Thyroid gland (tissue), 4 donors: Measurements from ENCODE around the gene GNG7.
A peak's percentile ranks its signal among the peaks of the same experiment; 100 is the strongest.

Experiments
- POLR2A ChIP-seq, 2 donors: fragments of 450-650 bp; IDR thresholded peaks; one replicate each; pipeline ENCODE4 v1.6.1; 2017; ENCODE audit warnings: antibody characterized with exemption in 2 of 2, mild to moderate bottlenecking in 2 of 2, moderate library complexity in 1 of 2
- TF ChIP-seq, protein P1 (sequence below), 6 experiments: fragments of 200-600 bp in 3 of 6; fragments of 450-650 bp in 3 of 6; sonication (generic) in 3 of 6; IDR thresholded peaks; one replicate each; pipeline ENCODE4 v1.5.1; 2016 to 2019; ENCODE audit warnings: antibody characterized with exemption in 6 of 6, mild to moderate bottlenecking in 2 of 6, inconsistent platforms in 1 of 6, moderate library complexity in 1 of 6

DNA sequence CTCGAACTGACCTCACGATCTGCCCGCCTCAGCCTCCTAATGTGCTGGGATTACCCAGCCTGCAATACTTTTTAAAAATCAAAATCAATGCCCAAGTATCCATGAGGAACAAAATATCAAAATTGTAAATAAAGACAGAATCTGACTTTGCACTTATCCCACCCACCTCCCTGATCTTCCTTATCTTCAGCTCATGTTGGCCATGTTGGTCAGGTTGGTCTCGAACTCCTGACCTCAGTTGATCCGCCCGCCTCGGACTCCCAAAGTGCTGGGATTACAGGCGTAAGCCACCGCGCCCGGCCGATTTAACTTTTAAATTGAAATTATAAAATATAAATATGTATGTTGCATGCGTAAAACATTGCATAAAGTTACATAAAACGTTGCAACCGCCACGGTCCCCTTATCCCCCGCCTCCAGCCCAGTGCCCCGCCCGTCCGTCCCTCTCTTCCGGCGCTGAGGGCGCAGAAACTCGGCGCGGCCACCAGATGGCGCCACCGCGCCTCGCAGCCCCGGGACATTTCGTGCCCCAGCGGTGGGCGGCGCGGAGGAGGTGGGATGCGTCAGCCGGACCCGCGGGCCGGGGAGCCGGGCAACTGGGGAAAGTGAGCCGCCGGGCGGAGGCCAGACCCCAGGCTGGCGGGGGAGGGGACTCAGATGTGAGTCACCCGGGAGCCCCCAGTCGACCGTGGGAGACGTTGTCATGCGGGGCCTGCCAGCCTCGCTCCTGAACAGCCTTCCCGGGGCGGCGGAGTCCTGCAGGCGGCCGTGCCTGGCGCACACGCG is 228.1 kb downstream of the GNG7 start:
- no peak for TF ChIP-seq POLR2A (IDR thresholded peaks at IDR 0.05)
- TF ChIP-seq, protein P1, sequence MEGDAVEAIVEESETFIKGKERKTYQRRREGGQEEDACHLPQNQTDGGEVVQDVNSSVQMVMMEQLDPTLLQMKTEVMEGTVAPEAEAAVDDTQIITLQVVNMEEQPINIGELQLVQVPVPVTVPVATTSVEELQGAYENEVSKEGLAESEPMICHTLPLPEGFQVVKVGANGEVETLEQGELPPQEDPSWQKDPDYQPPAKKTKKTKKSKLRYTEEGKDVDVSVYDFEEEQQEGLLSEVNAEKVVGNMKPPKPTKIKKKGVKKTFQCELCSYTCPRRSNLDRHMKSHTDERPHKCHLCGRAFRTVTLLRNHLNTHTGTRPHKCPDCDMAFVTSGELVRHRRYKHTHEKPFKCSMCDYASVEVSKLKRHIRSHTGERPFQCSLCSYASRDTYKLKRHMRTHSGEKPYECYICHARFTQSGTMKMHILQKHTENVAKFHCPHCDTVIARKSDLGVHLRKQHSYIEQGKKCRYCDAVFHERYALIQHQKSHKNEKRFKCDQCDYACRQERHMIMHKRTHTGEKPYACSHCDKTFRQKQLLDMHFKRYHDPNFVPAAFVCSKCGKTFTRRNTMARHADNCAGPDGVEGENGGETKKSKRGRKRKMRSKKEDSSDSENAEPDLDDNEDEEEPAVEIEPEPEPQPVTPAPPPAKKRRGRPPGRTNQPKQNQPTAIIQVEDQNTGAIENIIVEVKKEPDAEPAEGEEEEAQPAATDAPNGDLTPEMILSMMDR (IDR thresholded peaks at IDR 0.05) = peak; percentile 91 to 99 (median 97)
